Endothelial cell of umbilical vein (primary cell): ENCODE measurements around the gene SIGLEC9.

ENCODE experiments used
- CTCF ChIP-seq, 2 donors: IDR thresholded peaks; 1 replicate in 1 of 2; 2 replicates in 1 of 2; pipeline ENCODE4 v1.5.1; 2011; ENCODE audit warnings: low read length in 2 of 2, mild to moderate bottlenecking in 2 of 2, moderate library complexity in 2 of 2, control low read depth in 1 of 2, inconsistent platforms in 1 of 2, low read depth in 1 of 2; ENCODE audit not compliant: insufficient read depth in 1 of 2; ENCODE audit errors: extremely low read depth in 1 of 2
- EZH2 ChIP-seq: IDR thresholded peaks from 2 replicates; pipeline ENCODE4 v1.6.1; 2012; ENCODE audit warnings: borderline replicate concordance, low read depth, mild to moderate bottlenecking, moderate library complexity, low read length, inconsistent platforms; ENCODE audit not compliant: severe bottlenecking
- GATA2 ChIP-seq: IDR thresholded peaks from 2 replicates; pipeline ENCODE4 v1.7.0; 2011; ENCODE audit warnings: low read depth, mild to moderate bottlenecking, moderate library complexity, mixed read lengths, low read length; ENCODE audit not compliant: insufficient read length, insufficient read depth
- JUN ChIP-seq: IDR thresholded peaks from 2 replicates; pipeline ENCODE4 v1.6.1; 2011; ENCODE audit warnings: borderline replicate concordance, low read depth; ENCODE audit not compliant: insufficient read length, insufficient read depth
- MAX ChIP-seq: IDR thresholded peaks from 2 replicates; pipeline ENCODE4 v1.6.1; 2011; ENCODE audit not compliant: insufficient read depth, insufficient read length
- POLR2A ChIP-seq: IDR thresholded peaks from 2 replicates; pipeline ENCODE4 v1.6.1; 2012; ENCODE audit warnings: low read depth, mild to moderate bottlenecking, control low read depth, low read length
- POLR2AphosphoS5 ChIP-seq: IDR thresholded peaks from 2 replicates; pipeline ENCODE4 v1.6.1; 2012; ENCODE audit warnings: low read depth, mild to moderate bottlenecking, control low read depth, low read length, moderate library complexity; ENCODE audit not compliant: insufficient read depth

- no peak for TF ChIP-seq CTCF (IDR thresholded peaks at IDR 0.05; ENCODE audit: extremely low read depth in 1 of 2, insufficient read depth in 1 of 2, low read depth in 1 of 2, low read length in 2 of 2)
- TF ChIP-seq POLR2A: no peak
- TF ChIP-seq EZH2: no peak
- TF ChIP-seq MAX: no peak
- no peak for TF ChIP-seq GATA2
- TF ChIP-seq POLR2AphosphoS5: no peak
- TF ChIP-seq JUN: no peak
Observed at GRCh38 chr19:51127032-51127431, 2.3 kb downstream of the SIGLEC9 start.
